OCI-LY1 (cell line): Measurements from ENCODE around the gene IL1R2.

Experiments
- CTCF ChIP-seq: fragments of 200-600 bp; sonication (generic), shearing (Covaris generic); IDR thresholded peaks from 2 replicates; pipeline ENCODE4 v1.5.1; 2017; ENCODE audit warnings: mild to moderate bottlenecking, antibody characterized with exemption, low read length, moderate library complexity, mixed read lengths
- EZH2 ChIP-seq: fragments of 200-600 bp; sonication (generic), shearing (Covaris generic); IDR thresholded peaks from 2 replicates; pipeline ENCODE4 v1.8.0; 2017; ENCODE audit warnings: borderline replicate concordance, mixed run types, mild to moderate bottlenecking, antibody characterized with exemption, low read length, moderate library complexity, mixed read lengths

GRCh38 chr2:101951296-101951695, 40.5 kb upstream of the IL1R2 start:
- TF ChIP-seq CTCF = no peak
- no peak for TF ChIP-seq EZH2
